Measurements from ENCODE around the gene DLGAP5.

DLGAP5 gene

DNA sequence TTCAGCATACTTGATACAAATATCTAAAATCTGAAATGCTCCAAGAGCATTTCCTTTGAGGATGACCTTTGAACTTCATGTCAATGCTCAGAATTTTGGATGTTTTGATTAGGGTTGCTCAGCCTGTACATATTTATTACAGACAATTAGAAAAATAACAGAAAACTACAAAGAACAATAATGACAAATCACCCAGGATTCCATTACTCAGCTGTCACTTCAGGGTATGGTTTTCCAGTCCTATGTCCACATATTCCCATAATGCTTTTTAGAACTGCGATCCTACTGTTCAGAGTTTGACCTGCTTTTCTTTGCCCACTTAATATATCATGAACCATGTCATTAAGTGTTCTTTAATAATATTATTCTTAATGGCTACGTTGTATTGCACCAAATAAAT, 11.4 kb downstream of the DLGAP5 start:
- in situ Hi-C loops (cut with HindIII; ENCODE audit: low pct_ligation_motif_present, low sequenced_read_pairs) = no loop called here
- Histone ChIP-seq H3K36me3 (replicated peaks) (no peaks in the 10 kb centered on the region), H3K27me3 (replicated peaks) (no peaks in the 10 kb centered on the region), H3K4me3 (ENCODE audit: low read depth, low read length) (no peak overlapping the region), H3K27ac (peak overlapping the region; percentile 41)
- TF ChIP-seq, protein P1, sequence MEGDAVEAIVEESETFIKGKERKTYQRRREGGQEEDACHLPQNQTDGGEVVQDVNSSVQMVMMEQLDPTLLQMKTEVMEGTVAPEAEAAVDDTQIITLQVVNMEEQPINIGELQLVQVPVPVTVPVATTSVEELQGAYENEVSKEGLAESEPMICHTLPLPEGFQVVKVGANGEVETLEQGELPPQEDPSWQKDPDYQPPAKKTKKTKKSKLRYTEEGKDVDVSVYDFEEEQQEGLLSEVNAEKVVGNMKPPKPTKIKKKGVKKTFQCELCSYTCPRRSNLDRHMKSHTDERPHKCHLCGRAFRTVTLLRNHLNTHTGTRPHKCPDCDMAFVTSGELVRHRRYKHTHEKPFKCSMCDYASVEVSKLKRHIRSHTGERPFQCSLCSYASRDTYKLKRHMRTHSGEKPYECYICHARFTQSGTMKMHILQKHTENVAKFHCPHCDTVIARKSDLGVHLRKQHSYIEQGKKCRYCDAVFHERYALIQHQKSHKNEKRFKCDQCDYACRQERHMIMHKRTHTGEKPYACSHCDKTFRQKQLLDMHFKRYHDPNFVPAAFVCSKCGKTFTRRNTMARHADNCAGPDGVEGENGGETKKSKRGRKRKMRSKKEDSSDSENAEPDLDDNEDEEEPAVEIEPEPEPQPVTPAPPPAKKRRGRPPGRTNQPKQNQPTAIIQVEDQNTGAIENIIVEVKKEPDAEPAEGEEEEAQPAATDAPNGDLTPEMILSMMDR (IDR thresholded peaks at IDR 0.05; ENCODE audit: low read depth, low read length, missing control alignments) = no peak
- no peak for DNase-seq

DNA sequence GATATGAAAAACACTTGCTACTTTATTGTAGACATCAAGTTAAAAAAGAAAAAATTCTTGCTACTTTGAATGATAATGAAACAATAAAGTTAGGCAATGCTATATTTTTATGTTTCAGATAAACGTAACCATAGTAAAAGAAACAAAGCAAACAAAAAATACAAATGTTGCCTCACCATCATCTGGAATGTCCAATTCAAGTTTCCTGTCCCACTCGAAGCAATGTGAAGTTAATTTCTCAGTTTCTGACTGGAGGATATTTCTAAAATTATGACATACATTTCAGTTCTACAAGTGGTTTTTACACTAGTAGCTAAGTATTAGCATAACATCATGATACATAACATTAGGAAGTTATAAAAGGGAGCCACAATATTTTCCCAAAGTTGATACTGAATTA, 20.9 kb downstream of the DLGAP5 start:
- in situ Hi-C loops (cut with HindIII; ENCODE audit: low pct_ligation_motif_present, low sequenced_read_pairs) = no loop called here
- TF ChIP-seq, protein P1 (IDR thresholded peaks at IDR 0.05; ENCODE audit: low read depth, low read length, missing control alignments) = no peak
- Histone ChIP-seq H3K4me3 (ENCODE audit: low read depth, low read length) (no peak overlapping the region), H3K27ac (no peak overlapping the region), H3K36me3 (replicated peaks) (no peaks in the 10 kb centered on the region), H3K27me3 (replicated peaks) (no peaks in the 10 kb centered on the region)
- no peak for DNase-seq

DNA sequence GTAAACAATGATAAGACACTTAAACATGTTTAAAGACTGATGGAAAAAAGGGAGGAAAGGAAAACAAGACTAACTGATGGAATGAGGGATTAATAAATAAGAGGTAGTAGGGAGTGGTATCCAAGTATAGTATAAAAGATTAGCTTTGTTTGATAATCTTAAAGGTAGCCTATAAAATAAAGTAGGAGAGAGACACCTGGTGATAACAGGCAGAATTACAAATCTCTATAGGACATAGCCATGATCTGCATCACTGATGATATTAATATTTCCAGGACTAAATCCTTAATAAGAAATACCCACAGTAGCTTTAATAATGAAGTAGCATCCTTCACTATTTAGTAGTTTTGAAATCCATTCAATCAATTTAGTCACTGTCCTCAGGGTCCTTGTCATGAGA, 30.4 kb downstream of the DLGAP5 start:
- no peak for DNase-seq
- no peaks in the 10 kb centered on the region for H3K36me3 ChIP-seq (replicated peaks)
- in situ Hi-C loops (cut with HindIII; ENCODE audit: low pct_ligation_motif_present, low sequenced_read_pairs) = no loop called here
- no peak overlapping the region for H3K4me3 ChIP-seq (ENCODE audit: low read depth, low read length)
- H3K27ac ChIP-seq = no peak overlapping the region
- no peaks in the 10 kb centered on the region for H3K27me3 ChIP-seq (replicated peaks)
- TF ChIP-seq, protein P1 (IDR thresholded peaks at IDR 0.05; ENCODE audit: low read depth, low read length, missing control alignments) = peak; percentile 32

DNA sequence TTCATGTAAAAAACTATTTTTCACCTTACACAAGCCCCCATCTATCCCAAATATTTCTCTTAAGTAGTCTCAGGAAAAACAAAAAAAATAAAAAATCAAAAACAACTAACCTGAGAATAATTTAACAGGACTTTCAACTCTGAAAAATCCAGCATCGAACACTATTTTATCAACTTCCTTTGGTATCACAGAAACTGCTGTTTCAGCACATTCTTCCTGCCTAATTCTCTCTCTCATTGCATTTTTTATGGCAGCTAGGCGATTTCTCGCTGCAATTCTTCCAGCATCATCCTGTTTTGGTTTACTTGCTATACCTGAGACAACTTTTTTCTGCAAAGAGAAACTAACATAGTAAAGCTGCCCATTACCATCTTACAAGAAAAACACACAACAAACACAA, 33.0 kb downstream of the DLGAP5 start:
- no peaks in the 10 kb centered on the region for H3K27me3 ChIP-seq (replicated peaks)
- in situ Hi-C loops (cut with HindIII; ENCODE audit: low pct_ligation_motif_present, low sequenced_read_pairs) = no loop called here

DNA sequence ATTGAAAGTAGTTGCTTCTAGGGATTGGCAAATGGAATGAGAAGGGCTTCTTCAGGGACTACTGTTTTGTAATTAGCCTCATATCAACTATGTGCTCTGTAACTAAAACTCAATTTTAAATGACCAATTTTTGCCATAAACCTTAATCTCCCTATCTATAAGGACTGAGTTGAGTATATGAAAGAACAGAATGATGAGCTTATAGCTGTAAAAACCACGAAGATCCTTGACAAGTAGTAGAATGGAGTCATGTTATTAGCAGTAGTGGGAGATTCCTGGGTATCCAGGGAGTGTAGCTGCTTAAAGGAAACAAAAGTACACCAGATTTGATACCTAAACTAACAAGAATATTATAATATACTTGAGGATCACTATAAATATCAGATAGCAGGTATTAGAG, 34.3 kb downstream of the DLGAP5 start:
- Histone ChIP-seq H3K36me3 (replicated peaks) (no peaks in the 10 kb centered on the region), H3K4me3 (ENCODE audit: low read depth, low read length) (no peak overlapping the region), H3K27ac (no peak overlapping the region), H3K27me3 (replicated peaks) (no peaks in the 10 kb centered on the region)
- TF ChIP-seq, protein P1 (IDR thresholded peaks at IDR 0.05; ENCODE audit: low read depth, low read length, missing control alignments) = no peak
- in situ Hi-C loops (cut with HindIII; ENCODE audit: low pct_ligation_motif_present, low sequenced_read_pairs) = no loop called here
- DNase-seq = no peak

More for the DNA sequence above, 33.0 kb downstream of the DLGAP5 start:
- H3K36me3 ChIP-seq (replicated peaks) = no peaks in the 10 kb centered on the region
- no peak overlapping the region for H3K4me3 ChIP-seq (ENCODE audit: low read depth, low read length)
- TF ChIP-seq, protein P1 (IDR thresholded peaks at IDR 0.05; ENCODE audit: low read depth, low read length, missing control alignments) = no peak
- H3K27ac ChIP-seq = no peak overlapping the region
- DNase-seq = no peak

DNA sequence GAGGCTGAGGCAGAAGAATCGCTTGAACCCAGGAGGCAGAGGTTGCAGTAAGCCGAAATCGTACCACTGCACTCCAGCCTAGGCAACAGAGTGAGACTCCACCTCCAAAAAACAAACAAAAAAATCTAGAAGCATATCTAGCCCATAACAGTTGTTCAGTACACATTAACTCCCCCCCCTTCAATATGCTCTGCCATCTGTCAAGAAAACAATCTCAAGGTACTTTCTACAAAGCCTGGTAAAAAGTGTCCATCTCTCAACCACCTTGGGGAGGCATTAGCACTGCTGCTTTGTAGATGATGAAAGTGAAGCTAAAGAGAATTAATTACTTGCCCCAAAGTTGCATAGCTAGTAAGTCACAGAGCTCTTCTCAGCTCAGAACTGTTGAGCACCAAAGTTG, 37.4 kb downstream of the DLGAP5 start:
- Histone ChIP-seq H3K4me3 (ENCODE audit: low read depth, low read length) (no peak overlapping the region), H3K27me3 (replicated peaks) (no peaks in the 10 kb centered on the region)

More for the DNA sequence above, 37.4 kb downstream of the DLGAP5 start:
- no peaks in the 10 kb centered on the region for H3K36me3 ChIP-seq (replicated peaks)
- TF ChIP-seq, protein P1 (IDR thresholded peaks at IDR 0.05; ENCODE audit: low read depth, low read length, missing control alignments) = no peak
- DNase-seq = no peak
- H3K27ac ChIP-seq = no peak overlapping the region
- in situ Hi-C loops (cut with HindIII; ENCODE audit: low pct_ligation_motif_present, low sequenced_read_pairs) = no loop called here

All from brain microvascular endothelial cell (primary cell).